Mesendoderm (in vitro differentiated cells): ENCODE data around the gene NTRK1.

ENCODE experiments used
- DNase-seq: peaks from one replicate; pipeline ENCODE4 v3.0.0; 2013
- H2AK5ac ChIP-seq: 2 replicates; pipeline ENCODE4 v1.6.1; 2013; ENCODE audit warnings: low read length, inconsistent platforms
- H2BK120ac ChIP-seq: 2 replicates; pipeline ENCODE4 v1.6.1; 2013; ENCODE audit warnings: low read depth, mild to moderate bottlenecking, low read length, moderate library complexity, mixed read lengths
- H2BK15ac ChIP-seq: replicated peaks from 2 replicates; pipeline ENCODE4 v1.6.1; 2013; ENCODE audit warnings: low read depth, mild to moderate bottlenecking, moderate library complexity
- H2BK5ac ChIP-seq: 2 replicates; pipeline ENCODE4 v1.6.1; 2013; ENCODE audit warnings: low read length, inconsistent platforms
- H3K18ac ChIP-seq: 2 replicates; pipeline ENCODE4 v1.6.1; 2013; ENCODE audit warnings: mild to moderate bottlenecking, low read length, mixed read lengths
- H3K23ac ChIP-seq: one replicate; pipeline ENCODE4 v1.6.1; 2013; ENCODE audit warnings: low read length
- H3K27ac ChIP-seq: 2 replicates; pipeline ENCODE4 v1.5.1; 2013; ENCODE audit warnings: low read depth, mild to moderate bottlenecking, inconsistent platforms, low read length, moderate library complexity
- H3K27me3 ChIP-seq: 2 replicates; pipeline ENCODE4 v1.6.1; 2013; ENCODE audit warnings: low read length, control low read depth, mild to moderate bottlenecking, inconsistent platforms; ENCODE audit not compliant: insufficient read depth, poor library complexity
- H3K36me3 ChIP-seq: 2 replicates; pipeline ENCODE4 v1.6.1; 2013; ENCODE audit warnings: low read length, inconsistent platforms; ENCODE audit not compliant: control insufficient read depth, insufficient read depth
- H3K4ac ChIP-seq: one replicate; pipeline ENCODE4 v1.6.1; 2013; ENCODE audit warnings: low read depth, mild to moderate bottlenecking, low read length, moderate library complexity
- H3K4me1 ChIP-seq: 2 replicates; pipeline ENCODE4 v1.6.1; 2013; ENCODE audit warnings: low read depth, low read length, inconsistent platforms; ENCODE audit not compliant: control insufficient read depth
- H3K4me2 ChIP-seq: 2 replicates; pipeline ENCODE4 v1.6.1; 2013; ENCODE audit warnings: low read length
- H3K4me3 ChIP-seq: 2 replicates; pipeline ENCODE4 v1.5.1; 2013; ENCODE audit warnings: mild to moderate bottlenecking, low read length
- H3K56ac ChIP-seq: one replicate; pipeline ENCODE4 v1.6.1; 2013; ENCODE audit warnings: low read length
- H3K79me1 ChIP-seq: 2 replicates; pipeline ENCODE4 v1.6.1; 2013; ENCODE audit warnings: low read length, inconsistent platforms
- H3K79me2 ChIP-seq: 2 replicates; pipeline ENCODE4 v1.6.1; 2013; ENCODE audit warnings: mild to moderate bottlenecking, low read length; ENCODE audit not compliant: control insufficient read depth, insufficient read depth
- H3K9ac ChIP-seq: 2 replicates; pipeline ENCODE4 v1.6.1; 2013; ENCODE audit warnings: low read length, inconsistent platforms
- H4K5ac ChIP-seq: one replicate; pipeline ENCODE4 v1.6.1; 2013; ENCODE audit warnings: low read length
- H4K8ac ChIP-seq: one replicate; pipeline ENCODE4 v1.6.1; 2013; ENCODE audit warnings: low read depth, mild to moderate bottlenecking, control low read depth, low read length, moderate library complexity
- WGBS: extraction: QIAGEN DNeasy Blood & Tissue Kit; methylation state at CpG from one replicate; pipeline ENCODE4 v1.1.7; 2013; ENCODE audit warnings: low lambda C conversion rate, missing lambda C conversion rate; ENCODE audit not compliant: insufficient coverage; ENCODE audit errors: extremely low coverage; 5-methylcytosine and 5-hydroxymethylcytosine counted together

Gene NTRK1

GRCh38 chr1:156873659-156874058 lies 13.0 kb downstream of the NTRK1 start:
- no peak overlapping the region for H2BK5ac ChIP-seq
- H3K9ac ChIP-seq, result no peak overlapping the region
- no CpG with 5 or more reads among the region's 18 CpGs for WGBS
- H4K5ac ChIP-seq, result no peak overlapping the region
- no peaks in the 10 kb centered on the region for H3K27me3 ChIP-seq
- no peak overlapping the region for H3K4ac ChIP-seq
- no peak overlapping the region for H2AK5ac ChIP-seq
- H2BK15ac ChIP-seq, result no peak overlapping the region
- no peaks in the 10 kb centered on the region for H3K79me1 ChIP-seq
- no peaks in the 10 kb centered on the region for H3K79me2 ChIP-seq
- no peak overlapping the region for H3K4me2 ChIP-seq
- H3K23ac ChIP-seq, result no peak overlapping the region
- H3K27ac ChIP-seq, result no peak overlapping the region
- no peaks in the 10 kb centered on the region for H3K36me3 ChIP-seq
- DNase-seq, result no peak
- no peak overlapping the region for H3K4me3 ChIP-seq
- no peak overlapping the region for H4K8ac ChIP-seq
- H3K56ac ChIP-seq, result no peak overlapping the region
- H3K4me1 ChIP-seq, result no peaks in the 10 kb centered on the region
- no peak overlapping the region for H3K18ac ChIP-seq
- no peak overlapping the region for H2BK120ac ChIP-seq

- DNase-seq, result no peak
- no peak overlapping the region for H3K9ac ChIP-seq
- H3K4me2 ChIP-seq, result no peak overlapping the region
- H3K56ac ChIP-seq, result no peak overlapping the region
- H3K27me3 ChIP-seq, result no peaks in the 10 kb centered on the region
- no peak overlapping the region for H2BK120ac ChIP-seq
- no peak overlapping the region for H2BK5ac ChIP-seq
- H3K4ac ChIP-seq, result no peak overlapping the region
- H3K23ac ChIP-seq, result no peak overlapping the region
- H4K8ac ChIP-seq, result no peak overlapping the region
- H3K4me3 ChIP-seq, result no peak overlapping the region
- no peaks in the 10 kb centered on the region for H3K36me3 ChIP-seq
- no peak overlapping the region for H2AK5ac ChIP-seq
- WGBS, result no CpG with 5 or more reads among the region's 5 CpGs
- H3K79me2 ChIP-seq, result no peaks in the 10 kb centered on the region
- H3K27ac ChIP-seq, result no peak overlapping the region
- no peak overlapping the region for H4K5ac ChIP-seq
- no peak overlapping the region for H2BK15ac ChIP-seq
- H3K79me1 ChIP-seq, result no peaks in the 10 kb centered on the region
- no peaks in the 10 kb centered on the region for H3K4me1 ChIP-seq
- H3K18ac ChIP-seq, result no peak overlapping the region
These were observed 13.5 kb downstream of the NTRK1 start for GRCh38 chr1:156874142-156874541.

GRCh38 chr1:156874572-156875340 lies 14.1 kb downstream of the NTRK1 start:
- Histone ChIP-seq H4K5ac (no peak overlapping the region), H2BK15ac (no peak overlapping the region)

GRCh38 chr1:156875341-156875615 lies 14.6 kb downstream of the NTRK1 start:
- DNase-seq, result no peak
- Histone ChIP-seq H4K8ac (no peak overlapping the region), H3K4me3 (no peak overlapping the region), H3K9ac (no peak overlapping the region), H3K18ac (no peak overlapping the region), H4K5ac (no peak overlapping the region), H2BK120ac (no peak overlapping the region), H2BK15ac (no peak overlapping the region), H3K27ac (no peak overlapping the region), H3K23ac (no peak overlapping the region), H2BK5ac (no peak overlapping the region), H3K36me3 (no peaks in the 10 kb centered on the region), H3K4me1 (no peaks in the 10 kb centered on the region), H3K4ac (no peak overlapping the region), H3K79me1 (no peaks in the 10 kb centered on the region), H3K4me2 (no peak overlapping the region), H2AK5ac (no peak overlapping the region), H3K27me3 (no peaks in the 10 kb centered on the region), H3K56ac (no peak overlapping the region), H3K79me2 (no peaks in the 10 kb centered on the region)
- WGBS, result no CpG with 5 or more reads among the region's 5 CpGs

More at GRCh38 chr1:156874572-156875340, 14.1 kb downstream of the NTRK1 start:
- no peaks in the 10 kb centered on the region for H3K4me1 ChIP-seq
- no peak overlapping the region for H2AK5ac ChIP-seq
- no peak overlapping the region for H3K4me3 ChIP-seq
- H3K4ac ChIP-seq, result no peak overlapping the region
- H3K23ac ChIP-seq, result no peak overlapping the region
- H2BK120ac ChIP-seq, result no peak overlapping the region
- no peak for DNase-seq
- no peaks in the 10 kb centered on the region for H3K27me3 ChIP-seq
- H3K4me2 ChIP-seq, result no peak overlapping the region
- no peaks in the 10 kb centered on the region for H3K79me2 ChIP-seq
- no peak overlapping the region for H3K9ac ChIP-seq
- H3K18ac ChIP-seq, result no peak overlapping the region
- H3K79me1 ChIP-seq, result no peaks in the 10 kb centered on the region
- whole genome bisulfite sequencing, result no CpG with 5 or more reads among the region's 16 CpGs
- H3K56ac ChIP-seq, result no peak overlapping the region
- no peak overlapping the region for H3K27ac ChIP-seq
- no peaks in the 10 kb centered on the region for H3K36me3 ChIP-seq
- H2BK5ac ChIP-seq, result no peak overlapping the region
- H4K8ac ChIP-seq, result no peak overlapping the region

GRCh38 chr1:156876281-156876680 lies 15.6 kb downstream of the NTRK1 start:
- WGBS, result no CpG with 5 or more reads among the region's 21 CpGs
- Histone ChIP-seq H3K56ac (peak overlapping the region; percentile 65), H4K8ac (no peak overlapping the region), H2BK5ac (no peak overlapping the region), H3K79me2 (no peaks in the 10 kb centered on the region), H3K4me1 (no peaks in the 10 kb centered on the region), H4K5ac (no peak overlapping the region), H3K4me2 (no peak overlapping the region), H3K79me1 (no peaks in the 10 kb centered on the region), H3K18ac (no peak overlapping the region), H3K4me3 (no peak overlapping the region), H3K23ac (peak overlapping the region; percentile 29), H3K9ac (no peak overlapping the region), H2BK15ac (no peak overlapping the region), H3K27ac (no peak overlapping the region), H3K27me3 (no peaks in the 10 kb centered on the region), H3K36me3 (no peaks in the 10 kb centered on the region), H2BK120ac (no peak overlapping the region), H3K4ac (no peak overlapping the region), H2AK5ac (no peak overlapping the region)
- DNase-seq, result peak; percentile 80
